ELF-1 (cell line): Measurements from ENCODE around the gene ANXA11.

Experiments
- DNase-seq: peaks from one replicate; pipeline ENCODE4 v3.0.0-alpha.2; 2016; ENCODE audit warnings: low read depth, low spot score

Gene ANXA11

GRCh38 chr10:80108576-80109239, 96.6 kb downstream of the ANXA11 start:
- DNase-seq = no peak

DNA sequence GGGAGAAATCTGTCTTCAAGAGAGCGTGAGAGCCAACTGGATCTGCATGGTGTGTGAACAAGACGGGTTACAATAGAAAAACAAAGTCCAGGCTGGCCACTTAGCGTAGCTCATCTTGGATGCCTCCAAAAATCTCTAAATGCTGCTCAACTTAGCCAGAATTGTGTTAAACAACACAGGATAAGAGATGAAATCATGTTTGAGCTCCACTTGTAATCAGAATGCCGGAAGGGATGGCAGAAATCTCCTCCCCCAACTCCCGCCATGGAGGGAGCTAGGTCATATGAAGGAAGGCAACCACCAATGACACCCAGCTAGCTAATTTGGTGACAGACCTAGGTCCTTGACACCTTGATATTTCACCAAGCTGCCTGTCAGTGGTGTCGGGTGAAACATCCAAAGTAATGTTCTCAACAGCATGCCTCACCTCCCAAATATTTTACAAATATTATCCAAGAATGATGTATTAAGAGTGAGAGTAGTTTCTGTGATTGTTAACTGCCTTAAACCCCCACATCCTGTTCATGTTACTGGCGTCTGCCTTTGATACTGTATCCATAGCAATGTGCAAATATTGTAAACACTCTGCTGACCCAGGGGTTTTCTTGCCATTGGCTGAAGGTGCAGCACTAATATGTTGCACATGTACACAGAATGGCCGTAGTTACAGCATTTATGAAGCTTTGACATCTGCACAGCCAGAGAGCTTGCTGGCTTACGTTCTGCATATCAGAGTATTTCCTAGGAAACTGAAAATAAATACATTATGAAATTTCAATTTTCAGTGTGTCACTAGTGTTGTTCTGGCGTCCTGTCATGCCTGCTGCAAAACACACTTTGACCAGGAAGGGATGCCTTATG, 101.0 kb downstream of the ANXA11 start:
- DNase-seq = no peak
